GM12872 (cell line): ENCODE results near the gene TMEM183A.

Experiments
- TF ChIP-seq, protein P1 (sequence below): IDR thresholded peaks from 3 replicates; pipeline ENCODE4 v1.5.1; 2011; ENCODE audit warnings: low read depth, mild to moderate bottlenecking, low read length, moderate library complexity; ENCODE audit not compliant: insufficient read depth

TMEM183A gene

DNA sequence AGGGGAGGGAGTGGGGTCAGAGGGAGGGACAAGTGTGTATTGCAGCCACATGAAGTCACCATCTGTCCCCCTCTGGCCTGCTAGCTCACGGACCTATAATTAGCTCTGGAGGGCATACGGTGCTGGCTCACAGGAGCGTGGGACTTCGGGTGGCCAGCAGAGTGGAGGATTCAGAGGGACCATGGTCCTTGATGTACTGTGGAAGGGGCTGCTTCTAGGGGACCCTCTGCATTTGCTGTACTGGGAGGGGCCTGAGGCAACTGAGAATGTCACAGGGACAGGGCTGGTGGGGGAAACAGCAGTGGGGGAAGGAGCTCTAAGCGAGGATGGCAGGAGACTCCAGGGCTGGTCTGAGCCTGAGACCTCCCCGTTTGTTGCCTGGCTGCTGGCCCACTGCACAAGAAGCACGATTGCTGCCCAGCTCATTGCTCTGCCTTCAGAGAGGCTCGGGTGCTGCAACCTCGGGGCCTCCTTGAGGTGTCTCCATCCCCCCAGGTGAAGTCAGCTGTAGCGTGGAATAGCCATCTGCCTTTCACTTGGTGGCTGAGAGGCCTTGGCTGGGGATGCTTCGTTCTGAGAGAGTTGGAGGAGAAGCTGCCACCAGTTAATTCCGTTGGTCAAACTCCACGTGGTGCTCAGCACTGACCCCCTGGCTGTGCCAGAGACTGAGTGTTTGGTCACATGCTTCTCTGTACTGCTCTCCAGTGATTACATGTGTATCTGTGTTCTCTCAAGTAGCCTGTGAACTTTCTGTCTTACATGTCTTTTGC lies 21.8 kb downstream of the TMEM183A start:
- TF ChIP-seq, protein P1, sequence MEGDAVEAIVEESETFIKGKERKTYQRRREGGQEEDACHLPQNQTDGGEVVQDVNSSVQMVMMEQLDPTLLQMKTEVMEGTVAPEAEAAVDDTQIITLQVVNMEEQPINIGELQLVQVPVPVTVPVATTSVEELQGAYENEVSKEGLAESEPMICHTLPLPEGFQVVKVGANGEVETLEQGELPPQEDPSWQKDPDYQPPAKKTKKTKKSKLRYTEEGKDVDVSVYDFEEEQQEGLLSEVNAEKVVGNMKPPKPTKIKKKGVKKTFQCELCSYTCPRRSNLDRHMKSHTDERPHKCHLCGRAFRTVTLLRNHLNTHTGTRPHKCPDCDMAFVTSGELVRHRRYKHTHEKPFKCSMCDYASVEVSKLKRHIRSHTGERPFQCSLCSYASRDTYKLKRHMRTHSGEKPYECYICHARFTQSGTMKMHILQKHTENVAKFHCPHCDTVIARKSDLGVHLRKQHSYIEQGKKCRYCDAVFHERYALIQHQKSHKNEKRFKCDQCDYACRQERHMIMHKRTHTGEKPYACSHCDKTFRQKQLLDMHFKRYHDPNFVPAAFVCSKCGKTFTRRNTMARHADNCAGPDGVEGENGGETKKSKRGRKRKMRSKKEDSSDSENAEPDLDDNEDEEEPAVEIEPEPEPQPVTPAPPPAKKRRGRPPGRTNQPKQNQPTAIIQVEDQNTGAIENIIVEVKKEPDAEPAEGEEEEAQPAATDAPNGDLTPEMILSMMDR, result no peak

- TF ChIP-seq, protein P1, result peak; percentile 50; the same call in 1 of the 3 replicates
These were observed 24.3 kb downstream of the TMEM183A start for GRCh38 chr1:203031467-203031866.

GRCh38 chr1:203033287-203033686 lies 26.1 kb downstream of the TMEM183A start:
- TF ChIP-seq, protein P1, result no peak

DNA sequence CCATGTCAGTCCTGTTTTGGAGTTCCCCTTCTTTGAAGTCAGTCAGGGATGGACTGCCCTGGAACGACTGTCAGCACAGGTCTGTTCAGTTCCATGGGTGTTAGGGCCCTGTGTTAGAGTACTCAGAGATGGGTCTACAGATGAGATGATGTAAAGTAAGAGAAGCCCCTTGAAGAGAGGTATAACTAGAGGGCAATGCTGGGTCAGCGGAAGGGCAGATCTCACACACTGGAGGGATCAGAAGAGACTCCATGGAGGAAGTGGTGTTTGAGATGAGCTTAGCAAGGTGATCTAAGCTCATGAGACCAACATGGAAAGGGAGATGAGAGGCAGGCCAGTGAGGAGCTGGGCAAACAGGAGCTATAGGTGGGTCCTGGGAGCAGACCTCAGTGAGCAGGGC lies 26.7 kb downstream of the TMEM183A start:
- TF ChIP-seq, protein P1, result no peak

DNA sequence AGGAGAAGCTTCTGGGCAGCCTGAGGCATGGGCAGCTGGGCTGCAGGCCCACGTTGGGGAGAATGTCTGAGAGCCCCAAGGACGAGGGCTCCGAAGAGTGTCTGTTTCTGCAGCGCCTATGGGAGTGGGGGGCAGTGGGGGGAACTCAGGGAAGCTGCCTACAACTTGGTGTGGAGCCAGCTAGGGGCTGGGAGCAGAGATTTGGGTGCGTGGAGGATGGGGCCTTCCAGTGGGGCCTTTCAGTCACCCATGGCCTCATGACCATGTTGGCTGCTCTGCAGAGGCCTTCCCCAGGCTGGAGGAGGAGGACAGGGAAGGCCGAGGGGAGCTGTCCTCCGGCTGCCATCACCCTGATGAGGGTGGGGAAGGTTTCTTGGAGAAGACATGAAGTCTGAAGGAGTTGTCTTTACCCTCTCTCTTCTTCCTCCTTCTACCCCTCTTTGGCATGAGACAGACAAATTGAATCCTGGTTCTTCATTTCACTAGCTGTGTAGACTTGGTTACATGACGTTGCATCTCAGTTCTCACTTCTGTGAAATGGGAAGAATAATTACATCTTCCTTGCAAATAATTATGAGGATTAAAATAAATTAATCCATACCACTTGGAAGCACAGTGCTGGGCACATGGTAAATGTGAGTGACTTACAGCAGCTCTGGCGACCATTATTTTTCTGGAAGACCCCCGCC lies 27.4 kb downstream of the TMEM183A start:
- TF ChIP-seq, protein P1, result no peak

DNA sequence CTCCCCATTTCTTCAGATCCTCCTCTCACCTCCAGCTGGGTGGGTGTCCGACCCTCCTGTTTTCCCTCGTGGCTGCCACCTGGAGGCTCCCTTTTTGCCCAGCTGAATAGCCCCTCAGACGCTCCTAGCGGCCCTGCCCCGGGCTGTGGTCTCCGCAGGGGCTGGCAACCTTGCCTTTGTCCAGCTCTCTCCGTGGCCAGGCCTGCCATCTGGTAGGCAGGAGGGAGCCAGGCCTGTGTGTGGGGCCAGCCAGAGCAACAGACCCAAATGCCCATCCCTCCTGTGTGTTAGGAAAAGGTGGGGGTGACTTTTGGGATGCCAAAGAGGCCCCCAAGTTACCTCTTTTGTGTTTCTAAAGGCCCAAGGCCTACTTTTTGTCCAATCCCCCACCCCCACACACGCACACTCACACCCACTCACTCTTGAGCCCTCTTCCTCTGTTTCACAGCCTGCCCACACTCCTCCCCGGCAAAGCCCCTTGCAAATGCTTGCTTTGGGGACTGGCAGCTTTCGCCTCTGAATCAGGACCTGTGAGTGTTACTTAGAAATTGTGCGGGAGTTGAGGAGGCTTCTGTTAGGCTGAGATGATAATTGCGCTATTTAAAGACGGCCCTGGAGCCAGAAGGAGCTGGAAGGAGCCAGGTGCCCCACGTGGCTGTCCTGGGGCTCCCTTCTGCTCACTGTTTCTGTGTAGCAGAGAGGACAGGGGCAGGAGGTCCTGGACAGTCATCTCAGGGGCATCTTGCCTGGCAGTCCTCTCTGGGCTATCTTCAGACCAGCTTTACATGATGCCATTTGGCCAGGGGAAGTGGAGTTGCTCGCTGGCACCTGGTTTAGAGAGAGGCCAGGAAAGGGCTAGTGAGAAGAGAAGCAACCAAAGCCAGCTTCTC lies 28.2 kb downstream of the TMEM183A start:
- TF ChIP-seq, protein P1, result no peak

GRCh38 chr1:203036135-203036534 lies 29.0 kb downstream of the TMEM183A start:
- TF ChIP-seq, protein P1, result no peak
